ENCODE measurements around the gene SLC44A4.

SLC44A4 gene

GRCh38 chr6:31900917-31901414 lies 22.2 kb upstream of the SLC44A4 start:
- no peak for DNase-seq

- DNase-seq: no peak
These were observed 21.3 kb upstream of the SLC44A4 start for GRCh38 chr6:31899882-31900722.

GRCh38 chr6:31899215-31899614 lies 20.4 kb upstream of the SLC44A4 start:
- no peak for DNase-seq

GRCh38 chr6:31898383-31899011 lies 19.7 kb upstream of the SLC44A4 start:
- DNase-seq: peak; percentile 84

- peak; percentile 85 for DNase-seq
These were observed 19.0 kb upstream of the SLC44A4 start, which contains the start of gene EHMT2 for GRCh38 chr6:31897612-31898382. Gene EHMT2 (minus strand): TSS chr6:31897698. CDS start chr6:31897677, 21 bp downstream.

GRCh38 chr6:31896856-31897611 lies 18.2 kb upstream of the SLC44A4 start:
- no peak for DNase-seq

GRCh38 chr6:31896493-31896855 lies 17.7 kb upstream of the SLC44A4 start:
- DNase-seq: no peak

- DNase-seq: no peak
These were observed 14.0 kb upstream of the SLC44A4 start for GRCh38 chr6:31892821-31893220.

- DNase-seq: no peak
These were observed 10.7 kb upstream of the SLC44A4 start for GRCh38 chr6:31889331-31889972.

- no peak for DNase-seq
These were observed 9.8 kb upstream of the SLC44A4 start for GRCh38 chr6:31888276-31889258.

- no peak for DNase-seq
These were observed 8.6 kb upstream of the SLC44A4 start for GRCh38 chr6:31887173-31888007.

- no peak for DNase-seq
These were observed 7.8 kb upstream of the SLC44A4 start for GRCh38 chr6:31886541-31886991.

GRCh38 chr6:31884528-31885035 lies 5.8 kb upstream of the SLC44A4 start:
- DNase-seq: no peak

GRCh38 chr6:31883676-31884075 lies 4.9 kb upstream of the SLC44A4 start:
- no peak for DNase-seq

- DNase-seq: no peak
These were observed 3.5 kb upstream of the SLC44A4 start for GRCh38 chr6:31882344-31882743.

- no peak for DNase-seq
These were observed 2.5 kb upstream of the SLC44A4 start for GRCh38 chr6:31881136-31881859.

GRCh38 chr6:31880616-31881015 lies 1.8 kb upstream of the SLC44A4 start:
- no peak for DNase-seq

GRCh38 chr6:31879901-31880300 lies 1.1 kb upstream of the SLC44A4 start:
- DNase-seq: no peak

GRCh38 chr6:31879143-31879542 lies 346 bp upstream of the SLC44A4 start:
- DNase-seq: no peak
